22Rv1 (cell line): Measurements from ENCODE around the gene DEPDC5.

Experiments used
- CTCF ChIP-seq: fragments of 450-650 bp; IDR thresholded peaks from 2 replicates; pipeline ENCODE4 v1.5.1; 2017; ENCODE audit warnings: mild to moderate bottlenecking
- ZFX ChIP-seq: fragments of 450-650 bp; IDR thresholded peaks from 2 replicates; pipeline ENCODE4 v1.6.1; 2017; ENCODE audit warnings: antibody characterized with exemption, borderline replicate concordance

GRCh38 chr22:31776231-31776630 is 22.4 kb downstream of the DEPDC5 start:
- no peak for TF ChIP-seq CTCF
- TF ChIP-seq ZFX, result no peak
